Muscle of back (tissue), 11 donors: ENCODE measurements around the gene HSCB. TPM values are rescaled to one million over a fixed set of nuclear protein-coding genes. Genes with fewer than 3 reads are reported as not detected.
"Not testable (repeated sequence)": the region's sequence is repeated elsewhere in the genome, so short reads cannot be mapped to it uniquely, and the experiment has no call there.

Experiments used
- DNase-seq, 3 donors: peaks; one replicate each; pipeline versions ENCODE4 v3.0.0 to v3.0.0-alpha.2; 2013
- polyA plus RNA-seq, 10 donors: library from polyadenylated mRNA; unstranded; fragments of 120-200 nt; gene quantifications; one replicate each; pipeline ENCODE4 v1.2.1, GENCODE V29; 2013; ENCODE audit not compliant: insufficient read length in 10 of 10

The HSCB gene
- polyA plus RNA-seq, 10 donors, result 16.1 to 23.0 (median 19.0) TPM

- DNase-seq, result no peak
These were observed 5.3 kb upstream of the HSCB start for GRCh38 chr22:28736301-28737155.

- no peak for DNase-seq
These were observed 4.1 kb upstream of the HSCB start for GRCh38 chr22:28737701-28738100.

- DNase-seq, result not testable (repeated sequence)
These were observed 3.0 kb upstream of the HSCB start for GRCh38 chr22:28738876-28739275.

GRCh38 chr22:28741200-28741784 lies 547 bp upstream of the HSCB start:
- DNase-seq, result no peak

GRCh38 chr22:28742562-28742962 lies 723 bp downstream of the HSCB start:
- DNase-seq, result no peak

GRCh38 chr22:28743852-28744251 lies 2.0 kb downstream of the HSCB start:
- DNase-seq, result no peak

- peak; percentile 44 to 71 (median 67) for DNase-seq
These were observed 8.6 kb downstream of the HSCB start for GRCh38 chr22:28750471-28750881.

- not testable (repeated sequence) for DNase-seq
These were observed 12.7 kb downstream of the HSCB start for GRCh38 chr22:28754512-28754911.

GRCh38 chr22:28759861-28760560 lies 18.2 kb downstream of the HSCB start:
- DNase-seq, result no peak

- no peak for DNase-seq
These were observed 19.6 kb downstream of the HSCB start for GRCh38 chr22:28761449-28761755.

GRCh38 chr22:28762000-28762399 lies 20.2 kb downstream of the HSCB start:
- DNase-seq, result not testable (repeated sequence)

- DNase-seq, result no peak
These were observed 24.8 kb downstream of the HSCB start for GRCh38 chr22:28766628-28767027.

GRCh38 chr22:28768701-28769393 lies 27.0 kb downstream of the HSCB start:
- DNase-seq, result no peak

- no peak for DNase-seq
These were observed 27.7 kb downstream of the HSCB start for GRCh38 chr22:28769394-28770085.

GRCh38 chr22:28771195-28771791 lies 29.5 kb downstream of the HSCB start:
- no peak for DNase-seq

GRCh38 chr22:28772633-28773460 lies 31.0 kb downstream of the HSCB start, which contains the start of gene CCDC117:
CCDC117 (plus strand) TSS chr22:28772695; CDS start chr22:28772850, 155 bp downstream.
- DNase-seq, result peak; percentile 95 to 98 (median 97)

GRCh38 chr22:28773461-28773867 lies 31.6 kb downstream of the HSCB start:
- peak in 1 of 3 donors; percentile 75 for DNase-seq

- no peak for DNase-seq
These were observed 32.5 kb downstream of the HSCB start for GRCh38 chr22:28774378-28774777.

GRCh38 chr22:28779833-28780232 lies 38.0 kb downstream of the HSCB start:
- no peak for DNase-seq

GRCh38 chr22:28780296-28780695 lies 38.5 kb downstream of the HSCB start:
- DNase-seq, result no peak
